OCI-LY1 (cell line): ENCODE data around the gene SYT2.

Source experiments
- H2AFZ ChIP-seq: fragments of 200-600 bp; sonication (generic), shearing (Covaris generic); 2 replicates; pipeline ENCODE4 v1.6.0; 2014; ENCODE audit warnings: antibody characterized with exemption, mild to moderate bottlenecking, low read length
- H3F3A ChIP-seq: fragments of 200-600 bp; sonication (generic), shearing (Covaris generic); 2 replicates; pipeline ENCODE4 v1.6.0; 2014; ENCODE audit warnings: mild to moderate bottlenecking, antibody characterized with exemption, low read length, moderate library complexity; ENCODE audit not compliant: insufficient read depth
- H3K27ac ChIP-seq: fragments of 200-600 bp; sonication (generic); 2 replicates; pipeline ENCODE4 v1.5.1; 2014; ENCODE audit warnings: low read length, mixed run types, mild to moderate bottlenecking, low read depth; ENCODE audit not compliant: poor library complexity, severe bottlenecking
- H3K27me3 ChIP-seq: fragments of 200-600 bp; sonication (generic); 2 replicates; pipeline ENCODE4 v1.6.0; 2014; ENCODE audit warnings: antibody characterized with exemption, mild to moderate bottlenecking, low read length, moderate library complexity; ENCODE audit not compliant: insufficient read depth
- H3K36me3 ChIP-seq: fragments of 200-600 bp; sonication (generic); 2 replicates; pipeline ENCODE4 v1.6.1; 2014; ENCODE audit warnings: mild to moderate bottlenecking, antibody characterized with exemption, low read length, moderate library complexity, mixed read lengths; ENCODE audit not compliant: insufficient read depth
- H3K4me1 ChIP-seq: fragments of 200-600 bp; sonication (generic); 2 replicates; pipeline ENCODE4 v1.5.1; 2014; ENCODE audit warnings: mild to moderate bottlenecking, low read length, moderate library complexity; ENCODE audit not compliant: insufficient read depth, severe bottlenecking
- H3K4me2 ChIP-seq: fragments of 200-600 bp; sonication (generic), shearing (Covaris generic); 2 replicates; pipeline ENCODE4 v1.6.1; 2014; ENCODE audit warnings: low read length
- H3K4me3 ChIP-seq: fragments of 200-600 bp; sonication (generic); 2 replicates; pipeline ENCODE4 v1.5.1; 2014; ENCODE audit warnings: low read length, low read depth, mild to moderate bottlenecking, mixed read lengths; ENCODE audit not compliant: poor library complexity, severe bottlenecking
- H3K79me2 ChIP-seq: fragments of 200-600 bp; shearing (Covaris generic); 2 replicates; pipeline ENCODE4 v1.6.1; 2016; ENCODE audit warnings: mixed run types, low read length, mixed read lengths; ENCODE audit not compliant: insufficient read depth
- H3K9ac ChIP-seq: fragments of 200-600 bp; sonication (generic), shearing (Covaris generic); 2 replicates; pipeline ENCODE4 v1.6.1; 2014; ENCODE audit warnings: mild to moderate bottlenecking, low read length, mixed read lengths
- H3K9me2 ChIP-seq: fragments of 200-600 bp; sonication (generic), shearing (Covaris generic); 2 replicates; pipeline ENCODE4 v1.6.1; 2014; ENCODE audit warnings: low read depth, mild to moderate bottlenecking, low read length, mixed read lengths
- H3K9me3 ChIP-seq: fragments of 200-600 bp; shearing (Covaris generic); 2 replicates; pipeline ENCODE4 v1.6.1; 2014; ENCODE audit warnings: low read length, mixed read lengths
- H4K20me1 ChIP-seq: fragments of 200-600 bp; sonication (generic), shearing (Covaris generic); 2 replicates; pipeline ENCODE4 v1.6.0; 2016; ENCODE audit warnings: mild to moderate bottlenecking, low read length; ENCODE audit not compliant: insufficient read depth
- CTCF ChIP-seq: fragments of 200-600 bp; sonication (generic), shearing (Covaris generic); IDR thresholded peaks from 2 replicates; pipeline ENCODE4 v1.5.1; 2017; ENCODE audit warnings: mild to moderate bottlenecking, antibody characterized with exemption, low read length, moderate library complexity, mixed read lengths
- EZH2 ChIP-seq: fragments of 200-600 bp; sonication (generic), shearing (Covaris generic); IDR thresholded peaks from 2 replicates; pipeline ENCODE4 v1.8.0; 2017; ENCODE audit warnings: borderline replicate concordance, mixed run types, mild to moderate bottlenecking, antibody characterized with exemption, low read length, moderate library complexity, mixed read lengths

SYT2 gene

GRCh38 chr1:202658769-202659168, 51.5 kb downstream of the SYT2 start:
- no peaks in the 10 kb centered on the region for H3K4me1 ChIP-seq
- no peaks in the 10 kb centered on the region; the same call in 1 of the 2 replicates for H3K27me3 ChIP-seq
- H4K20me1 ChIP-seq, result no peaks in the 10 kb centered on the region

GRCh38 chr1:202658251-202658759, 51.9 kb downstream of the SYT2 start:
- Histone ChIP-seq H3K9me3 (no peaks in the 10 kb centered on the region), H3K4me1 (no peaks in the 10 kb centered on the region), H3K4me3 (no peak overlapping the region), H3K79me2 (no peaks in the 10 kb centered on the region), H3K36me3 (no peaks in the 10 kb centered on the region), H3K27me3 (no peaks in the 10 kb centered on the region; the same call in 1 of the 2 replicates), H4K20me1 (no peaks in the 10 kb centered on the region), H3K9ac (no peak overlapping the region), H3F3A (no peaks in the 10 kb centered on the region), H3K27ac (no peak overlapping the region), H3K4me2 (no peak overlapping the region), H2AFZ (no peak overlapping the region), H3K9me2 (no peaks in the 10 kb centered on the region)
- TF ChIP-seq EZH2 (no peak), CTCF (no peak)

More at GRCh38 chr1:202658769-202659168, 51.5 kb downstream of the SYT2 start:
- no peak overlapping the region for H2AFZ ChIP-seq
- H3K9me2 ChIP-seq, result no peaks in the 10 kb centered on the region
- no peaks in the 10 kb centered on the region for H3K9me3 ChIP-seq
- no peak overlapping the region for H3K27ac ChIP-seq
- no peak overlapping the region for H3K4me3 ChIP-seq
- TF ChIP-seq CTCF (no peak), EZH2 (no peak)
- no peaks in the 10 kb centered on the region for H3K79me2 ChIP-seq
- no peaks in the 10 kb centered on the region for H3F3A ChIP-seq
- no peaks in the 10 kb centered on the region for H3K36me3 ChIP-seq
- H3K4me2 ChIP-seq, result no peak overlapping the region
- H3K9ac ChIP-seq, result no peak overlapping the region

GRCh38 chr1:202656951-202657646, 53.2 kb downstream of the SYT2 start:
- no peaks in the 10 kb centered on the region; the same call in 1 of the 2 replicates for H3K27me3 ChIP-seq
- no peaks in the 10 kb centered on the region for H3K9me3 ChIP-seq
- H3K4me1 ChIP-seq, result no peaks in the 10 kb centered on the region
- no peak overlapping the region for H2AFZ ChIP-seq
- H3K4me3 ChIP-seq, result no peak overlapping the region
- H3K9ac ChIP-seq, result no peak overlapping the region
- no peak overlapping the region for H3K27ac ChIP-seq
- H4K20me1 ChIP-seq, result no peaks in the 10 kb centered on the region
- H3K4me2 ChIP-seq, result no peak overlapping the region
- H3K9me2 ChIP-seq, result no peaks in the 10 kb centered on the region
- H3K36me3 ChIP-seq, result no peaks in the 10 kb centered on the region
- H3K79me2 ChIP-seq, result no peaks in the 10 kb centered on the region
- no peaks in the 10 kb centered on the region for H3F3A ChIP-seq
- no peak for TF ChIP-seq CTCF
- TF ChIP-seq EZH2, result no peak
